ENCODE measurements around the gene PDE7B. TPM values are rescaled to one million over a fixed set of nuclear protein-coding genes. Genes with fewer than 3 reads are reported as not detected.
"Not testable (repeated sequence)": the region's sequence is repeated elsewhere in the genome, so short reads cannot be mapped to it uniquely, and the experiment has no call there.

PDE7B gene
- total RNA-seq, 1 experiment from 2014 or later, result 0.03 TPM

DNA sequence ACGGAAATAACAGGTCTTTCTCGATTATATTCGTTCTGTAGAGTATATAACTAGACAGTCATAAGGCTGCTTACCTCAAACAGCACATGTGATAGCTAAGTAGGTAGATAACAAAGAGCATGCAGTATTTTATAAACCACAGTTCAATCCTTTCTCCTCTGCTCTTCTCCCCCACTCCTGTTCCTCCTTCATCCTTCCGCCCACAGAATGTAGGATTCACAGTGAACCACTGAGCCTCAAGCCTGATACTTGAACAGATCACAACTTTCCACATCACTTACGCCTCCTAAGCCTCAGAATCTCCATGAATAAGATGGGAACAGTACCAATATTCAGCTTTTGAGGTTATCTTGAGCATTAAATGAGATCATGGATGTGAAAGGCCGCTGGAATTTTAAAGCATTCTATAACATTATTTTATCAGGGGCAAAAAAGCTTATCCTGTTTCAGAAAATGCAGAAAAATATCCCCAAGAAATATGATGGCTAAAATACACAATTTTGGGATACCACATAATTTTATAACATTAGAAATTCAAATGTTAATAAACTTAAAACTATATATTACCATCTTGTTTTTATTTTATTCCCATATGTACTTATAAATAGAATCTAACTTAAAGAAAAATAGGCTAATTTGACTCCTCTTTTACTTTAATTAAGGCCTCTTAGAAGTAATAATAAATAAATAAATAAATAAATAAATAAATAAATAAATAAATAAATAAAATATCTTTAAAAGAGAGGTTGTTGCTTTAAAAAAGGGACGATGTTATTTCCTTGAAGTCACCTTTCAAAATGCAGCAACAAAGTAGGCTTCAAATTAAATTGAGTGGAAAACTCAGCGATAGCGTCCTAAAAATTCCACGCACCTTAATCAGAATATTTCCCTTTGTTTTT is 365.3 kb downstream of the PDE7B start:
- no peak for ATAC-seq
- Histone ChIP-seq H3K9me3 (ENCODE audit: control insufficient read depth, insufficient read depth, low read depth, low read length) (no peaks in the 10 kb centered on the region), H3K36me3 (ENCODE audit: control insufficient read depth, insufficient read depth, low read length) (no peaks in the 10 kb centered on the region), H3K4me3 (ENCODE audit: low read depth in 2 of 2, low read length in 2 of 2) (no peak overlapping the region), H3K27me3 (ENCODE audit: control insufficient read depth, insufficient read depth, low read length) (no peaks in the 10 kb centered on the region), H3K4me1 (ENCODE audit: control insufficient read depth, insufficient read depth, low read length) (no peaks in the 10 kb centered on the region), H3K27ac (ENCODE audit: low read length) (no peak overlapping the region)
- no TSS peak for BruUV-seq (replicated peaks)
- CTCF ChIA-PET, result no interaction called here
- POLR2A ChIA-PET, result no interaction called here
- in situ Hi-C loops (cut with HindIII; ENCODE audit: low pct_unique_long_range_greater_than_20kb, low sequenced_read_pairs) (no loop called here), intact Hi-C loops (cut with micrococcal nuclease; ENCODE audit: unreplicated experiment) (no loop called here)
- no peak for DNase-seq (ENCODE audit: low read depth, low spot score)
- TF ChIP-seq TCF7L2 (IDR thresholded peaks at IDR 0.05; ENCODE audit: low read depth, low read length) (no peak), POLR2AphosphoS5 (IDR thresholded peaks at IDR 0.05; ENCODE audit: low read depth, low read length) (no peak), SIN3A (IDR thresholded peaks at IDR 0.05; ENCODE audit: borderline replicate concordance, insufficient read depth, low read depth, low read length) (no peak)
- TF ChIP-seq, protein P1, sequence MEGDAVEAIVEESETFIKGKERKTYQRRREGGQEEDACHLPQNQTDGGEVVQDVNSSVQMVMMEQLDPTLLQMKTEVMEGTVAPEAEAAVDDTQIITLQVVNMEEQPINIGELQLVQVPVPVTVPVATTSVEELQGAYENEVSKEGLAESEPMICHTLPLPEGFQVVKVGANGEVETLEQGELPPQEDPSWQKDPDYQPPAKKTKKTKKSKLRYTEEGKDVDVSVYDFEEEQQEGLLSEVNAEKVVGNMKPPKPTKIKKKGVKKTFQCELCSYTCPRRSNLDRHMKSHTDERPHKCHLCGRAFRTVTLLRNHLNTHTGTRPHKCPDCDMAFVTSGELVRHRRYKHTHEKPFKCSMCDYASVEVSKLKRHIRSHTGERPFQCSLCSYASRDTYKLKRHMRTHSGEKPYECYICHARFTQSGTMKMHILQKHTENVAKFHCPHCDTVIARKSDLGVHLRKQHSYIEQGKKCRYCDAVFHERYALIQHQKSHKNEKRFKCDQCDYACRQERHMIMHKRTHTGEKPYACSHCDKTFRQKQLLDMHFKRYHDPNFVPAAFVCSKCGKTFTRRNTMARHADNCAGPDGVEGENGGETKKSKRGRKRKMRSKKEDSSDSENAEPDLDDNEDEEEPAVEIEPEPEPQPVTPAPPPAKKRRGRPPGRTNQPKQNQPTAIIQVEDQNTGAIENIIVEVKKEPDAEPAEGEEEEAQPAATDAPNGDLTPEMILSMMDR (IDR thresholded peaks at IDR 0.05), result no peak
- TF ChIP-seq, protein P2, sequence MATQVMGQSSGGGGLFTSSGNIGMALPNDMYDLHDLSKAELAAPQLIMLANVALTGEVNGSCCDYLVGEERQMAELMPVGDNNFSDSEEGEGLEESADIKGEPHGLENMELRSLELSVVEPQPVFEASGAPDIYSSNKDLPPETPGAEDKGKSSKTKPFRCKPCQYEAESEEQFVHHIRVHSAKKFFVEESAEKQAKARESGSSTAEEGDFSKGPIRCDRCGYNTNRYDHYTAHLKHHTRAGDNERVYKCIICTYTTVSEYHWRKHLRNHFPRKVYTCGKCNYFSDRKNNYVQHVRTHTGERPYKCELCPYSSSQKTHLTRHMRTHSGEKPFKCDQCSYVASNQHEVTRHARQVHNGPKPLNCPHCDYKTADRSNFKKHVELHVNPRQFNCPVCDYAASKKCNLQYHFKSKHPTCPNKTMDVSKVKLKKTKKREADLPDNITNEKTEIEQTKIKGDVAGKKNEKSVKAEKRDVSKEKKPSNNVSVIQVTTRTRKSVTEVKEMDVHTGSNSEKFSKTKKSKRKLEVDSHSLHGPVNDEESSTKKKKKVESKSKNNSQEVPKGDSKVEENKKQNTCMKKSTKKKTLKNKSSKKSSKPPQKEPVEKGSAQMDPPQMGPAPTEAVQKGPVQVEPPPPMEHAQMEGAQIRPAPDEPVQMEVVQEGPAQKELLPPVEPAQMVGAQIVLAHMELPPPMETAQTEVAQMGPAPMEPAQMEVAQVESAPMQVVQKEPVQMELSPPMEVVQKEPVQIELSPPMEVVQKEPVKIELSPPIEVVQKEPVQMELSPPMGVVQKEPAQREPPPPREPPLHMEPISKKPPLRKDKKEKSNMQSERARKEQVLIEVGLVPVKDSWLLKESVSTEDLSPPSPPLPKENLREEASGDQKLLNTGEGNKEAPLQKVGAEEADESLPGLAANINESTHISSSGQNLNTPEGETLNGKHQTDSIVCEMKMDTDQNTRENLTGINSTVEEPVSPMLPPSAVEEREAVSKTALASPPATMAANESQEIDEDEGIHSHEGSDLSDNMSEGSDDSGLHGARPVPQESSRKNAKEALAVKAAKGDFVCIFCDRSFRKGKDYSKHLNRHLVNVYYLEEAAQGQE (IDR thresholded peaks at IDR 0.05; ENCODE audit: insufficient read depth in 1 of 2, low read depth in 2 of 2, low read length in 1 of 2), result no peak

DNA sequence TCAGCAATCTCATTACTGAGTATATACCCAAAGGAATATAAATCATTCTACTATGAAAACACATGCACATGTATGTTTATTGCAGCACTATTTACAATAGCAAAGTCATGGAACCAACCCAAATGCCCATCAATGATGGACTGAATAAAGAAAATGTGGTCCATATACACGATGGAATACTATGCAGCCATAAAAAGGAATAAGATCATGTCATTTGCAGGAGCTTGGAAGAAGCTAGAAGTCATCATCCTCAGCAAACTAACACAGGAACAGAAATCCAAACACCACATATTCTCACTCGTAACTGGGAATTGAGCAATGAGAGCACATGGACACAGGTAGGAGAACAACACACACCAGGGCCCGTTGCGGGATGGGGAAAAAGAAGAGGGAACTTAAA is 373.5 kb downstream of the PDE7B start:
- in situ Hi-C loops (cut with HindIII; ENCODE audit: low pct_unique_long_range_greater_than_20kb, low sequenced_read_pairs); CTCF ChIA-PET; H3K27me3 ChIP-seq (ENCODE audit: control insufficient read depth, insufficient read depth, low read length); H3K27ac ChIP-seq (ENCODE audit: low read length); BruUV-seq (replicated peaks); ATAC-seq; H3K4me3 ChIP-seq (ENCODE audit: low read depth in 2 of 2, low read length in 2 of 2); H3K36me3 ChIP-seq (ENCODE audit: control insufficient read depth, insufficient read depth, low read length); H3K9me3 ChIP-seq (ENCODE audit: control insufficient read depth, insufficient read depth, low read depth, low read length); DNase-seq (ENCODE audit: low read depth, low spot score); POLR2A ChIA-PET; H3K4me1 ChIP-seq (ENCODE audit: control insufficient read depth, insufficient read depth, low read length): not testable (repeated sequence)
- intact Hi-C loops (cut with micrococcal nuclease; ENCODE audit: unreplicated experiment), result loop anchor here (5.0 to 10.0 kb wide), 3 partner anchors 190 to 773 kb away; no protein-coding TSS in a partner anchor

DNA sequence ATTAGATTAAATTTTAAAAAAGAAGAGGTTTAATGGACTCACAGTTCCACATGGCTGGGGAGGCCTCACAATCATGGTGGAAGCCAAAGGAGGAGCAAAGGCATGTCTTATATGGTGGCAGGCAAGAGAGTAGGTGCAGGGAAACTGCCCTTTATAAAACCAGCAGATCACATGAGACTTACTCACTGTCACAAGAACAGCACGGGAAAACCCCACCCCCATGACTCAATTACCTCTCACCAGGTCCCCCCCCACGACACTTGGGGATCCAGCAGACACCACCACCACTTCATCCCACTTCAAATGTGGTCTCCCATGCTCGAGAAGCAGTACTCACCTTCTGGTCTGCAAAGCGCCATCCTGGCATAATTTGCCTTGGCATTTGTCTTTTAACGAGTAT is 374.0 kb downstream of the PDE7B start:
- DNase-seq (ENCODE audit: low read depth, low spot score) (no peak), ATAC-seq (no peak)
- H3K36me3 ChIP-seq (ENCODE audit: control insufficient read depth, insufficient read depth, low read length), result no peaks in the 10 kb centered on the region
- TF ChIP-seq TCF7L2 (IDR thresholded peaks at IDR 0.05; ENCODE audit: low read depth, low read length), result no peak
- TF ChIP-seq, protein P2 (IDR thresholded peaks at IDR 0.05; ENCODE audit: insufficient read depth in 1 of 2, low read depth in 2 of 2, low read length in 1 of 2), result no peak
- ChIA-PET POLR2A (no interaction called here), CTCF (interaction anchor here (2.3 kb wide), 1 partner anchor 690 kb away, joined by 15 read pairs; no protein-coding TSS in a partner anchor)
- H3K4me3 ChIP-seq (ENCODE audit: low read depth in 2 of 2, low read length in 2 of 2), result no peak overlapping the region
- no peaks in the 10 kb centered on the region for H3K9me3 ChIP-seq (ENCODE audit: control insufficient read depth, insufficient read depth, low read depth, low read length)
- H3K4me1 ChIP-seq (ENCODE audit: control insufficient read depth, insufficient read depth, low read length), result 0 out of 2 replicates have a peak, but pooled peaks cover 3% of the 10 kb centered on the region
- no peak overlapping the region for H3K27ac ChIP-seq (ENCODE audit: low read length)
- BruUV-seq (replicated peaks), result no TSS peak
- intact Hi-C loops (cut with micrococcal nuclease; ENCODE audit: unreplicated experiment) (loop anchor here (5.0 to 10.0 kb wide), 3 partner anchors 191 to 773 kb away; no protein-coding TSS in a partner anchor), in situ Hi-C loops (cut with HindIII; ENCODE audit: low pct_unique_long_range_greater_than_20kb, low sequenced_read_pairs) (no loop called here)
- no peaks in the 10 kb centered on the region for H3K27me3 ChIP-seq (ENCODE audit: control insufficient read depth, insufficient read depth, low read length)

Measured in Panc1 (cell line).